KG1 (cell line): Measurements from ENCODE around the gene MMP25.
A peak's percentile ranks its signal among the peaks of the same experiment; 100 is the strongest.
"Not testable (repeated sequence)": the region's sequence is repeated elsewhere in the genome, so short reads cannot be mapped to it uniquely, and the experiment has no call there.

Source experiments
- DNase-seq: peaks from one replicate; lab custom pipeline; 2025; lab: John Stamatoyannopoulos, UW

The MMP25 gene

GRCh38 chr16:3055734-3056115, 9.4 kb downstream of the MMP25 start:
- DNase-seq, result not testable (repeated sequence)

GRCh38 chr16:3056336-3057180, 10.2 kb downstream of the MMP25 start:
- no peak for DNase-seq

GRCh38 chr16:3057181-3058138, 11.1 kb downstream of the MMP25 start:
- DNase-seq, result no peak

DNA sequence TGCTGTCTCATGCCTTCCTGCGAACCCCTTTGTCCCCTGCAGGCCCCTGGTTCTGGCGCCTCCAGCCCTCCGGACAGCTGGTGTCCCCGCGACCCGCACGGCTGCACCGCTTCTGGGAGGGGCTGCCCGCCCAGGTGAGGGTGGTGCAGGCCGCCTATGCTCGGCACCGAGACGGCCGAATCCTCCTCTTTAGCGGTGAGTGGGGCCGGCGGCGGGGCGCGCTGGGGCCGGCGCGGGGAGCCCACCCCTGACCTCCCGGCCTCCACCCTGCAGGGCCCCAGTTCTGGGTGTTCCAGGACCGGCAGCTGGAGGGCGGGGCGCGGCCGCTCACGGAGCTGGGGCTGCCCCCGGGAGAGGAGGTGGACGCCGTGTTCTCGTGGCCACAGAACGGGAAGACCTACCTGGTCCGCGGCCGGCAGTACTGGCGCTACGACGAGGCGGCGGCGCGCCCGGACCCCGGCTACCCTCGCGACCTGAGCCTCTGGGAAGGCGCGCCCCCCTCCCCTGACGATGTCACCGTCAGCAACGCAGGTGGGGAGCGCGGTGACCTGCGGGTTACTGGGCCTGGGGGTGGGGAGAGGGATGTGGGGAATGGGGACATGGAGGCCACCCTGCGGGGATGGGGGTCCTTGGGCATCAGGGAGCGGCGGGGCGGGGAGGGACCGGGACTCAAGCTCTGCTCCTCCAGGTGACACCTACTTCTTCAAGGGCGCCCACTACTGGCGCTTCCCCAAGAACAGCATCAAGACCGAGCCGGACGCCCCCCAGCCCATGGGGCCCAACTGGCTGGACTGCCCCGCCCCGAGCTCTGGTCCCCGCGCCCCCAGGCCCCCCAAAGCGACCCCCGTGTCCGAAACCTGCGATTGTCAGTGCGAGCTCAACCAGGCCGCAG, 12.0 kb downstream of the MMP25 start:
- no peak for DNase-seq

DNA sequence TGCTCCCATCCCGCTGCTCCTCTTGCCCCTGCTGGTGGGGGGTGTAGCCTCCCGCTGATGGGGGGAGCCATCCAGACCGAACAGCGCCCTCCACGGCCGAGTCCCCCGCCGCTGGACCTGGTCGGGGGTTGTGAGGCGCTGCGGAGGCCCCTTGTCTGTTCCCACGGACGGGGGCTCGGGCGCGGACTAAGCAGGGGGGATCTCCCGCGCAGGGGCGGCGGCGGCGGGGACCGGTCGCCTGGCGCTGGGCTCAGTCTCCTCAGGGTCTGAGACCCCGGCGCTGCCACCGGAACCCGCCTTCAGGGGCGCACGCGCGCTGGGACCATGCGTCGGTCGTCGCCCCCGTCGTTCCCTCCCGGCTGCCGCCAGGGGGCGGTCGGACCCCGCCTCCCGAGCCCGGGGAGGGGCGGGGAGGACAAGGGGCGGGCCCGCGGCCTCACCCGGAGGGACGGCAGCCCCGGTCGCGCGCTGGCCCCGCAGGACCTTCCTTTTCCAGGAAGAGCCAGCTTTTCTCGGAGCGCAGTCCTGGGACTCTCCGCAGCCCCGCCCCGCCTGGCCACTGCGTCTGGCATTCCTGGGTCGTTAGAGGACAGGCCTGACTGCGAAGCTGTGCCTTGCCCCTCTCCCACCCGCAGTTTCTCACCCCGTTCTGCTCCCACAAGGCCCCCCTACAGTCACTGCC, 12.8 kb downstream of the MMP25 start:
- DNase-seq, result peak; percentile 77

- DNase-seq, result no peak
Observed at GRCh38 chr16:3059723-3060242, 13.4 kb downstream of the MMP25 start.

DNA sequence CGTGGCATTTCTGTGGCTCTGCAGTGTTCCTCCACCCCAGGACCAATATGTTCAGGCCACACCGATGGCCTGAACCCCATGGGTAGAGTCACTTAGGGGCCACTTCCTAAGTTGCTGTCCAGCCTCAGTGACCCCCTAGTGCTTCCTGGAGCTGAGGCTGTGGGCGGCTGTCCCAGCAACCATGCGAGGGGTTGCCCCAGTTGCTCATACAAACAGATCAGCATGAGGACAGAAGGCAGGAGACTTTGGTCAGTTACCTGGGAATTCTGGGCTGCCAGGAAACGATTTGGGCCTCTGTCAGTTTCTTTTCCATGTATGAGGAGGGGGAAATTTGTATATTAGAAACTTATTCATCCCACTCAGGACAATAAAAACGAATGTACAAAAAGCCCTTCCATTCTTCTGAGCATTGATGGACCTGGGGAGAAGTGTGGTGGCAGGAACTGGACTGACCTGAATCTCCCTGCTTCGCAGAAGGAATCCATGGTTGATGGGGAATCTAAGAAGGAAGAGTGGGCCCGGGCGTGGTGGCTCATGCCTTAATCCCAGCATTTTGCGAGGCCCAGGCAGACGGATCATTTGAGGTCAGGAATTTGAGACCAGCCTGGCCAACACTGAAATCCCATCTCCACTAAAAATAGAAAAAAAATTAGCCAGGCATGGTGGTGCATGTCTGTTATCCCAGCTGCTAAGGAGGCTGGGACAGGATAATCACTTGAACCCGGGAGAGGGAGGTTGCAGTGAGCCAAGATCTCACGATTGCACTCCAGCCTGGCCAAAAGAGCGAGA, 14.2 kb downstream of the MMP25 start:
- no peak for DNase-seq

GRCh38 chr16:3062553-3062952, 16.2 kb downstream of the MMP25 start:
- no peak for DNase-seq

DNA sequence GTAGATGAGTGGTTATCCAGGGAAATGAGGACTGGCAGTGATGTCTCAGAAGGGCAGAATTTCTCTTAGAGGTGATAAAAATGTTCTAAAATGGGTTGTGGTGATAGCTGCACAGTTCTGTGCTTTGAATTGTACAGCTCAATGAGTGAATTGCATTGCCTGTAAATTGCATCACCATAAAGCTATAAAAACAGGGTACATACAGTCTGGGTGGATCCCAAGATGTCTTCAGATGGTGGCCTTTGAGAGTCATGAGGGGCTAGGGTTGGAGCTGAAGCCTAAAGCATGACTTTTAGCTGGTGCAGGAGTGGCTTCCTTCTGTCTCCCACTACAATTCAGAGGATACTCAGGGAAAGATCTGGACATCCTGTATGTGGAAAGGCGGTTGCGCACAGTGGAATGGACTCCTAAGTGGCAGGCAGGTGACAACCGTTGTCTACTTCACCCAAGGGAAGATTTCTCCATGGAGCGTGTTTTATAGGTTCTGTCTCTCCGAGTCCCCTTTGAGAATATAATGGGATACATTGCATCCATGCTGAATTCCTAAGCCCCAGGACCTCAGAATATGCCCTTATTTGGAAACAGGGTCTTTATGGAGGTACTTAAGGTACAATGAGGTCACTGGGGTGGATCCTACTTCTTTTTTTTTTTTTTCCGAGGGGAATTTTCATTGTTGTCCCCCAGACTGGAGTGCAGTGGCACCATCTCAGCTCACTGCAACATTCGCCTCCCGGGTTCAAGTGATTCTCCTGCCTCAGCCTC, 17.4 kb downstream of the MMP25 start:
- DNase-seq, result no peak

- no peak for DNase-seq
Observed at GRCh38 chr16:3065069-3065741, 18.8 kb downstream of the MMP25 start, which contains the start of gene IL32. IL32 (plus strand) TSS chr16:3065640; CDS start chr16:3065812, 172 bp downstream.

DNA sequence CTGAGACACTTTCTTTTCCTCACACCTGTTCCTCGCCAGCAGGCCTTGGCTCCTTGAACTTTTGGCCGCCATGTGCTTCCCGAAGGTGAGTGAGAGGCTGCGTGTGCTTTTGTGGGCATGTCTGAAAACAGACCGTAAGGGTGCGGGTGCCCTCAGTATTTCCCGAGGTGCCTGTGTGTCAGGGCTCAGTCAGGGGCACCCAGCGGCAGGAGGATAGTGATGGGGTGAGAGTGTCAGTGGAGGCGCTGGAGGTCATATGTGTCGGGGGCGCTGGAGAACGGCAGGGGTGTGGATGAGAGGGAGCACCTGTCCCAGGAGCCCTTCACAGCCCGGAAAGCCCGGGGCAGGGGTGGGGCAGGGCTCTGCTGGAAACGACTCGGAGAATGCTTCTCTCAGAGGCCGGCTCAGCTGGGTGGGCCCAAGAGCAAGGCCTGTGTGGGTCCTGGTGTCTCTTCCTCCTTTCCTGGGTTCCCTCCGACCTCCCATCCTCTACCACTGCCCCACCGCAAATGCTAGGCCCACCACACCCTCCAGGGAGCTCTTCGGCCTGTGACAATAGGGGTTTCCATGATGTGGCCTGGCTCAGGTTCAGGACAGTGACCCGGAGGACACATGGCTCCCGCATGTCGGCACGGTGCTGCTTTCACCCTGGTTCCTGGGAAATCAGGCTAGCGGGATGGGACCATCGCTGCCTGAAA, 19.5 kb downstream of the MMP25 start:
- DNase-seq, result no peak

- DNase-seq, result no peak
Observed at GRCh38 chr16:3066440-3066748, 20.0 kb downstream of the MMP25 start.

GRCh38 chr16:3068487-3068886, 22.1 kb downstream of the MMP25 start:
- no peak for DNase-seq

- DNase-seq, result not testable (repeated sequence)
Observed at GRCh38 chr16:3069146-3069545, 22.8 kb downstream of the MMP25 start.

GRCh38 chr16:3070608-3071111, 24.3 kb downstream of the MMP25 start:
- no peak for DNase-seq

DNA sequence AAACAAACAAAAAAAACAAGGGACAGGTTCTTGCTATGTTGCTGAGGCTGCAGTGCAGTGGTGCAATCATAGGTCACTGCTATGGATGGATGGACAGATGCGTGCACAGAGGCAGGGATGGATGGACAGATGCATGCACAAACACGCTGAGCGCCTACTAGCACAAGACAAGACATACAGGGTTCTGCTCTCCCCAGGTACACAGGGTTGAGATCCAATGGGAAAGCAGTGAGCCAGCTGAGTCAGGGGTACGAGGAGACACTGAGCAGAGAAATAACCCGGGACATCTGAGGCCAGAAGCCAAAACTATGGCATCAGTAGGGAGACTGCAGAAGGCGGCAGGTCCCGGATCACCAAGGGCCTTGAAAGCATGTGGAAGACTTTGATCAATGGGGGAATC, 25.3 kb downstream of the MMP25 start:
- DNase-seq, result no peak

DNA sequence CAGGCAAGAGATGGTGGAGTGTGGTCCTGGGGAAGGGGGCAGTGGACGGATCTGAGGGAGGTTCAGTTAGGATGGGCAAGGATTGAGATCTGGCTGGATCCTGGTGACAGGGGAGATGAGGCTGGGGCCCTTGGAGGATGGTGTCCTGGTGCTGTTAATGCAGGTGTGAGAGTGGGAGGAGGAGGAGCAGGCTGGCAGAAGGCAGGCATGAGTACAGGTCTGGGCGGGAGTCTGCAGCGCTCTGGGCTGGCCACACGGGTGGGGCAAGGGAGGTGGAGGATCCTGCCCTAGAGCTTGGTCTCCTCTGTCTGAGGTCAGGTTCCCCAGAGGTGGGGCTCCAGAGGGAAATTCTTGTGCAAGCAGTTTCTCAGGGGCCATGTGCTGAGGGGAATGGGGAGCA, 25.8 kb downstream of the MMP25 start:
- DNase-seq, result not testable (repeated sequence)
